SK-N-MC (cell line): Measurements from ENCODE around the gene KCNK17.

Experiments used
- DNase-seq: peaks from one replicate; pipeline ENCODE4 v3.0.0-alpha.2; 2011; ENCODE audit warnings: low read depth, low spot score
- H3K27ac ChIP-seq: fragments of 200-600 bp; sonication (generic); 2 replicates; pipeline ENCODE4 v1.5.1; 2016; ENCODE audit warnings: mixed run types
- H3K36me3 ChIP-seq: fragments of 200-600 bp; sonication (generic); 2 replicates; pipeline ENCODE4 v1.6.1; 2017; ENCODE audit warnings: antibody characterized with exemption, low read length, mixed read lengths; ENCODE audit not compliant: insufficient read depth
- H3K4me3 ChIP-seq: fragments of 200-600 bp; sonication (generic); 2 replicates; pipeline ENCODE4 v1.5.1; 2016
- H3K9ac ChIP-seq: fragments of 200-600 bp; sonication (generic); 2 replicates; pipeline ENCODE4 v1.8.0; 2017; ENCODE audit warnings: mixed run types, mixed read lengths; ENCODE audit not compliant: insufficient read length
- H3K9me3 ChIP-seq: fragments of 200-600 bp; sonication (generic); 2 replicates; pipeline ENCODE4 v1.6.1; 2017; ENCODE audit warnings: low read depth, mild to moderate bottlenecking, antibody characterized with exemption, low read length, moderate library complexity, mixed read lengths
- EZH2 ChIP-seq: fragments of 200-600 bp; sonication (generic); IDR thresholded peaks from one replicate; pipeline ENCODE4 v1.6.1; 2017; ENCODE audit warnings: antibody characterized with exemption
- FOXP2 ChIP-seq: optimal IDR thresholded peaks from 2 replicates; pipeline ENCODE3; 2011; ENCODE audit warnings: mild to moderate bottlenecking, moderate library complexity; ENCODE audit not compliant: insufficient read depth; ENCODE audit errors: extremely low read length, control extremely low read depth
- POLR2AphosphoS5 ChIP-seq: IDR thresholded peaks from 2 replicates; pipeline ENCODE4 v1.6.1; 2012; ENCODE audit warnings: mild to moderate bottlenecking, low read depth, low read length, borderline replicate concordance

The KCNK17 gene

GRCh38 chr6:39341352-39341751, 27.1 kb upstream of the KCNK17 start:
- TF ChIP-seq POLR2AphosphoS5 (no peak), EZH2 (no peak), FOXP2 (no peak)
- H3K9ac ChIP-seq = no peak overlapping the region

GRCh38 chr6:39339868-39340550, 25.8 kb upstream of the KCNK17 start:
- no peaks in the 10 kb centered on the region for H3K36me3 ChIP-seq
- DNase-seq = no peak

More at GRCh38 chr6:39341352-39341751, 27.1 kb upstream of the KCNK17 start:
- DNase-seq = no peak
- Histone ChIP-seq H3K36me3 (no peaks in the 10 kb centered on the region), H3K27ac (no peak overlapping the region), H3K4me3 (no peak overlapping the region), H3K9me3 (no peaks in the 10 kb centered on the region)

GRCh38 chr6:39339096-39339867, 25.1 kb upstream of the KCNK17 start:
- no peak for DNase-seq
- no peak overlapping the region for H3K9ac ChIP-seq
- no peak for TF ChIP-seq EZH2
- no peak for TF ChIP-seq POLR2AphosphoS5
- no peak for TF ChIP-seq FOXP2

More at GRCh38 chr6:39339868-39340550, 25.8 kb upstream of the KCNK17 start:
- no peak overlapping the region for H3K27ac ChIP-seq
- H3K9ac ChIP-seq = no peak overlapping the region
- H3K9me3 ChIP-seq = no peaks in the 10 kb centered on the region
- no peak overlapping the region for H3K4me3 ChIP-seq
- TF ChIP-seq POLR2AphosphoS5 (no peak), EZH2 (no peak), FOXP2 (no peak)

GRCh38 chr6:39338397-39338796, 24.2 kb upstream of the KCNK17 start:
- no peak overlapping the region for H3K27ac ChIP-seq
- DNase-seq = no peak
- no peaks in the 10 kb centered on the region for H3K9me3 ChIP-seq
- no peaks in the 10 kb centered on the region for H3K36me3 ChIP-seq
- H3K4me3 ChIP-seq = no peak overlapping the region
- TF ChIP-seq POLR2AphosphoS5 = no peak
- no peak for TF ChIP-seq FOXP2
- no peak for TF ChIP-seq EZH2
- no peak overlapping the region for H3K9ac ChIP-seq

More at GRCh38 chr6:39339096-39339867, 25.1 kb upstream of the KCNK17 start:
- no peaks in the 10 kb centered on the region for H3K36me3 ChIP-seq
- no peak overlapping the region for H3K4me3 ChIP-seq
- H3K9me3 ChIP-seq = no peaks in the 10 kb centered on the region
- no peak overlapping the region for H3K27ac ChIP-seq

GRCh38 chr6:39335780-39336545, 21.7 kb upstream of the KCNK17 start:
- no peak for DNase-seq

GRCh38 chr6:39333644-39334438, 19.6 kb upstream of the KCNK17 start:
- no peak overlapping the region for H3K4me3 ChIP-seq
- no peak overlapping the region for H3K9ac ChIP-seq
- no peak for TF ChIP-seq EZH2
- TF ChIP-seq FOXP2 = no peak
- TF ChIP-seq POLR2AphosphoS5 = no peak
- no peaks in the 10 kb centered on the region for H3K36me3 ChIP-seq
- H3K27ac ChIP-seq = no peak overlapping the region
- no peaks in the 10 kb centered on the region for H3K9me3 ChIP-seq
- no peak for DNase-seq

More at GRCh38 chr6:39335780-39336545, 21.7 kb upstream of the KCNK17 start:
- Histone ChIP-seq H3K27ac (no peak overlapping the region), H3K9me3 (no peaks in the 10 kb centered on the region), H3K36me3 (no peaks in the 10 kb centered on the region), H3K4me3 (no peak overlapping the region), H3K9ac (no peak overlapping the region)
- no peak for TF ChIP-seq POLR2AphosphoS5

- Histone ChIP-seq H3K36me3 (no peaks in the 10 kb centered on the region), H3K27ac (no peak overlapping the region), H3K9ac (no peak overlapping the region), H3K4me3 (no peak overlapping the region), H3K9me3 (no peaks in the 10 kb centered on the region)
- no peak for DNase-seq
- TF ChIP-seq FOXP2 (no peak), EZH2 (no peak), POLR2AphosphoS5 (no peak)
Observed at GRCh38 chr6:39330476-39330875, 16.3 kb upstream of the KCNK17 start.
